Liver (tissue), 9 donors: ENCODE results near the gene TSEN2. TPM values are rescaled to one million over a fixed set of nuclear protein-coding genes. Genes with fewer than 3 reads are reported as not detected.

ENCODE experiments used
- DNase-seq: peaks from one replicate; pipeline ENCODE4 v3.0.0-alpha.2; 2017; ENCODE audit warnings: low spot score
- H3K27ac ChIP-seq, 2 donors: one replicate each; pipeline ENCODE4 v1.7.0; 2013; ENCODE audit warnings: inconsistent platforms in 2 of 2, low read length in 2 of 2, control low read depth in 1 of 2, low read depth in 1 of 2, mild to moderate bottlenecking in 1 of 2
- H3K27me3 ChIP-seq, 4 donors: one replicate each; pipeline versions ENCODE4 v1.6.1 to v1.7.0; 2013; ENCODE audit warnings: low read length in 3 of 4, inconsistent platforms in 1 of 4, mild to moderate bottlenecking in 1 of 4, moderate library complexity in 1 of 4; ENCODE audit not compliant: control insufficient read depth in 4 of 4, insufficient read depth in 4 of 4
- H3K36me3 ChIP-seq, 4 donors: one replicate each; pipeline versions ENCODE4 v1.6.1 to v1.7.0; 2013; ENCODE audit warnings: low read length in 3 of 4, mild to moderate bottlenecking in 3 of 4, low read depth in 1 of 4, moderate library complexity in 1 of 4; ENCODE audit not compliant: control insufficient read depth in 4 of 4, insufficient read depth in 3 of 4
- H3K4me1 ChIP-seq, 4 donors: one replicate each; pipeline versions ENCODE4 v1.6.1 to v1.7.0; 2013; ENCODE audit warnings: low read length in 3 of 4, mild to moderate bottlenecking in 3 of 4, moderate library complexity in 1 of 4; ENCODE audit not compliant: control insufficient read depth in 4 of 4, insufficient read depth in 4 of 4
- H3K4me3 ChIP-seq, 3 donors: one replicate each; pipeline versions ENCODE4 v1.6.1 to v1.7.0; 2013; ENCODE audit warnings: low read length in 3 of 3, control low read depth in 1 of 3, low read depth in 1 of 3, mild to moderate bottlenecking in 1 of 3
- H3K9ac ChIP-seq, 2 donors: one replicate each; pipeline ENCODE4 v1.7.0; 2013; ENCODE audit warnings: low read length in 2 of 2, mild to moderate bottlenecking in 2 of 2, moderate library complexity in 2 of 2, control low read depth in 1 of 2, low read depth in 1 of 2
- H3K9me3 ChIP-seq, 4 donors: one replicate each; pipeline versions ENCODE4 v1.6.1 to v1.7.0; 2013; ENCODE audit warnings: low read length in 3 of 4; ENCODE audit not compliant: control insufficient read depth in 4 of 4
- CTCF ChIP-seq: fragments of 150-350 bp; IDR thresholded peaks from 2 replicates; pipeline ENCODE4 v1.5.1; 2017; ENCODE audit warnings: improper control_type of control experiment, low read depth, low read length; ENCODE audit not compliant: missing input control
- EGR1 ChIP-seq, 2 donors: IDR thresholded peaks; 2 replicates each; pipeline ENCODE4 v1.6.1; 2016 to 2018; ENCODE audit warnings: antibody characterized with exemption in 2 of 2, low read depth in 2 of 2
- FOXA1 ChIP-seq: IDR thresholded peaks from 2 replicates; pipeline ENCODE4 v1.6.1; 2016; ENCODE audit warnings: antibody characterized with exemption
- FOXA2 ChIP-seq: IDR thresholded peaks from 2 replicates; pipeline ENCODE4 v1.6.1; 2016; ENCODE audit warnings: antibody characterized with exemption
- GABPA ChIP-seq, 2 donors: IDR thresholded peaks in 1 of 2; conservative IDR thresholded peaks in 1 of 2; 2 replicates each; pipeline ENCODE4 v1.6.1; 2016; ENCODE audit warnings: antibody characterized with exemption in 2 of 2, mild to moderate bottlenecking in 1 of 2, moderate library complexity in 1 of 2
- HNF4A ChIP-seq, 2 donors: conservative IDR thresholded peaks; 2 replicates each; pipeline ENCODE4 v1.6.1; 2016; ENCODE audit warnings: antibody characterized with exemption in 2 of 2, mild to moderate bottlenecking in 2 of 2
- HNF4G ChIP-seq: IDR thresholded peaks from 2 replicates; pipeline ENCODE4 v1.6.1; 2016; ENCODE audit warnings: antibody characterized with exemption
- JUND ChIP-seq, 2 donors: IDR thresholded peaks; 2 replicates each; pipeline ENCODE4 v1.6.1; 2016; ENCODE audit warnings: antibody characterized with exemption in 2 of 2
- NR2F2 ChIP-seq: IDR thresholded peaks from 2 replicates; pipeline ENCODE4 v1.6.1; 2016; ENCODE audit warnings: antibody characterized with exemption
- RAD21 ChIP-seq, 2 donors: IDR thresholded peaks; 2 replicates each; pipeline ENCODE4 v1.6.1; 2016; ENCODE audit warnings: antibody characterized with exemption in 2 of 2, mild to moderate bottlenecking in 2 of 2
- REST ChIP-seq: IDR thresholded peaks from 2 replicates; pipeline ENCODE4 v1.6.1; 2016; ENCODE audit warnings: antibody characterized with exemption, mild to moderate bottlenecking
- SP1 ChIP-seq: IDR thresholded peaks from 2 replicates; pipeline ENCODE4 v1.6.1; 2018; ENCODE audit warnings: antibody characterized with exemption, mild to moderate bottlenecking
- TAF1 ChIP-seq: conservative IDR thresholded peaks from 2 replicates; pipeline ENCODE4 v1.6.1; 2016; ENCODE audit warnings: antibody characterized with exemption, mild to moderate bottlenecking
- YY1 ChIP-seq: IDR thresholded peaks from 2 replicates; pipeline ENCODE4 v1.6.1; 2016; ENCODE audit warnings: antibody characterized with exemption, mild to moderate bottlenecking
- WGBS: extraction: QIAGEN DNeasy Blood & Tissue Kit; methylation state at CpG from one replicate; pipeline ENCODE4 v1.1.7; 2013; 5-methylcytosine and 5-hydroxymethylcytosine counted together
- polyA plus RNA-seq, 2 donors: library from polyadenylated mRNA; stranded (reverse) in 1 of 2; unstranded in 1 of 2; fragments of 200-250 nt in 1 of 2; fragments of >200 nt in 1 of 2; fragmentation: Nextera tagmentation in 1 of 2; extraction: Ambion mirVana in 1 of 2; gene quantifications; one replicate each; pipeline versions ENCODE4 v1.2.1 to v1.2.3, GENCODE V29; 2013 to 2015
- total RNA-seq, 2 donors: library from RNA; depleted of rRNA; stranded (reverse); fragments of >200 nt; gene quantifications; one replicate each; pipeline ENCODE4 v1.2.3, GENCODE V29; 2014
- TF ChIP-seq, protein P1 (sequence below): IDR thresholded peaks from 2 replicates; pipeline ENCODE4 v1.6.1; 2016; ENCODE audit warnings: antibody characterized with exemption
- TF ChIP-seq, protein P2 (sequence below): IDR thresholded peaks from 2 replicates; pipeline ENCODE4 v1.6.1; 2016; ENCODE audit warnings: antibody characterized with exemption
- TF ChIP-seq, protein P3 (sequence below): IDR thresholded peaks from 2 replicates; pipeline ENCODE4 v1.6.1; 2016; ENCODE audit warnings: antibody characterized with exemption
- donor health status: healthy.
- donor health status: healthy.
- donor health status: healthy.
- donor health status: healthy.
- donor health status: healthy.

Gene TSEN2
- total and polyA plus RNA-seq, 4 donors, result 4.1 to 14.1 (median 6.9) TPM

GRCh38 chr3:12569836-12570235 is 85.6 kb downstream of the TSEN2 start:
- no peak for DNase-seq
- H3K4me3 ChIP-seq, result no peak overlapping the region
- no peaks in the 10 kb centered on the region for H3K4me1 ChIP-seq
- no peaks in the 10 kb centered on the region for H3K9me3 ChIP-seq
- TF ChIP-seq CTCF (no peak), JUND (IDR thresholded peaks at IDR 0.05) (no peak), RAD21 (IDR thresholded peaks at IDR 0.05) (no peak), NR2F2 (no peak), GABPA (IDR thresholded peaks at IDR 0.05 in 1 of 2, conservative IDR thresholded peaks at IDR 0.05 in 1 of 2) (no peak), HNF4G (no peak), FOXA2 (no peak), TAF1 (no peak), HNF4A (conservative IDR thresholded peaks at IDR 0.05) (no peak), YY1 (no peak), FOXA1 (no peak), SP1 (no peak), EGR1 (IDR thresholded peaks at IDR 0.05; ENCODE audit: low read depth in 2 of 2) (no peak), REST (no peak)
- TF ChIP-seq, protein P1, sequence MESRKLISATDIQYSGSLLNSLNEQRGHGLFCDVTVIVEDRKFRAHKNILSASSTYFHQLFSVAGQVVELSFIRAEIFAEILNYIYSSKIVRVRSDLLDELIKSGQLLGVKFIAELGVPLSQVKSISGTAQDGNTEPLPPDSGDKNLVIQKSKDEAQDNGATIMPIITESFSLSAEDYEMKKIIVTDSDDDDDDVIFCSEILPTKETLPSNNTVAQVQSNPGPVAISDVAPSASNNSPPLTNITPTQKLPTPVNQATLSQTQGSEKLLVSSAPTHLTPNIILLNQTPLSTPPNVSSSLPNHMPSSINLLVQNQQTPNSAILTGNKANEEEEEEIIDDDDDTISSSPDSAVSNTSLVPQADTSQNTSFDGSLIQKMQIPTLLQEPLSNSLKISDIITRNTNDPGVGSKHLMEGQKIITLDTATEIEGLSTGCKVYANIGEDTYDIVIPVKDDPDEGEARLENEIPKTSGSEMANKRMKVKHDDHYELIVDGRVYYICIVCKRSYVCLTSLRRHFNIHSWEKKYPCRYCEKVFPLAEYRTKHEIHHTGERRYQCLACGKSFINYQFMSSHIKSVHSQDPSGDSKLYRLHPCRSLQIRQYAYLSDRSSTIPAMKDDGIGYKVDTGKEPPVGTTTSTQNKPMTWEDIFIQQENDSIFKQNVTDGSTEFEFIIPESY, result no peak
- TF ChIP-seq, protein P2, sequence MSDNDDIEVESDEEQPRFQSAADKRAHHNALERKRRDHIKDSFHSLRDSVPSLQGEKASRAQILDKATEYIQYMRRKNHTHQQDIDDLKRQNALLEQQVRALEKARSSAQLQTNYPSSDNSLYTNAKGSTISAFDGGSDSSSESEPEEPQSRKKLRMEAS, result no peak
- TF ChIP-seq, protein P3, sequence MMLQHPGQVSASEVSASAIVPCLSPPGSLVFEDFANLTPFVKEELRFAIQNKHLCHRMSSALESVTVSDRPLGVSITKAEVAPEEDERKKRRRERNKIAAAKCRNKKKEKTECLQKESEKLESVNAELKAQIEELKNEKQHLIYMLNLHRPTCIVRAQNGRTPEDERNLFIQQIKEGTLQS, result no peak
- WGBS, result 94% methylated on average over 6 of the region's 6 CpGs
- H3K36me3 ChIP-seq, result peaks cover 8 to 43% (median 42%) of the 10 kb centered on the region in 4 donors
- no peaks in the 10 kb centered on the region for H3K27me3 ChIP-seq
- H3K27ac ChIP-seq, result no peak overlapping the region
- no peak overlapping the region for H3K9ac ChIP-seq

DNA sequence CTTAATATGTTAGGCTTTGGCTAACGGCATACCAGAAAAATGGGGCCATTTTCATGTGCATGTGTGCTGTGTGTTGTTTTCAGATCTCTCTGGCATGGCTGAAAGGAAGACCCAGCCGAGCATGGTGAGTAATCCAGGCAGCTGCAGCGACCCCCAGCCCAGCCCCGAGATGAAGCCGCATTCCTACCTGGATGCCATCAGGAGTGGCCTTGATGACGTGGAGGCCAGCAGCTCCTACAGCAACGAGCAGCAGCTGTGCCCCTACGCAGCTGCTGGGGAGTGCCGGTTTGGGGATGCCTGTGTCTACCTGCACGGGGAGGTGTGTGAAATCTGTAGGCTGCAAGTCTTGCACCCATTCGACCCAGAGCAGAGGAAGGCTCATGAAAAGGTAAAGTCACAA is 87.7 kb downstream of the TSEN2 start:
- H3K9ac ChIP-seq, result no peak overlapping the region
- no peaks in the 10 kb centered on the region for H3K4me1 ChIP-seq
- no peak overlapping the region for H3K4me3 ChIP-seq
- no peak for DNase-seq
- H3K27ac ChIP-seq, result no peak overlapping the region
- H3K36me3 ChIP-seq, result peaks cover 12 to 64% (median 56%) of the 10 kb centered on the region in 4 donors
- no peaks in the 10 kb centered on the region for H3K27me3 ChIP-seq
- WGBS, result 96% methylated on average over 11 of the region's 11 CpGs
- H3K9me3 ChIP-seq, result no peaks in the 10 kb centered on the region
- TF ChIP-seq HNF4A (conservative IDR thresholded peaks at IDR 0.05), result no peak
